Mesendoderm (in vitro differentiated cells): Measurements from ENCODE around the gene OBSCN.
"Not testable (repeated sequence)": the region's sequence is repeated elsewhere in the genome, so short reads cannot be mapped to it uniquely, and the experiment has no call there.

Experiments used
- DNase-seq: peaks from one replicate; pipeline ENCODE4 v3.0.0; 2013
- H2AK5ac ChIP-seq: 2 replicates; pipeline ENCODE4 v1.6.1; 2013; ENCODE audit warnings: low read length, inconsistent platforms
- H2BK120ac ChIP-seq: 2 replicates; pipeline ENCODE4 v1.6.1; 2013; ENCODE audit warnings: low read depth, mild to moderate bottlenecking, low read length, moderate library complexity, mixed read lengths
- H2BK15ac ChIP-seq: replicated peaks from 2 replicates; pipeline ENCODE4 v1.6.1; 2013; ENCODE audit warnings: low read depth, mild to moderate bottlenecking, moderate library complexity
- H2BK5ac ChIP-seq: 2 replicates; pipeline ENCODE4 v1.6.1; 2013; ENCODE audit warnings: low read length, inconsistent platforms
- H3K18ac ChIP-seq: 2 replicates; pipeline ENCODE4 v1.6.1; 2013; ENCODE audit warnings: mild to moderate bottlenecking, low read length, mixed read lengths
- H3K23ac ChIP-seq: one replicate; pipeline ENCODE4 v1.6.1; 2013; ENCODE audit warnings: low read length
- H3K27ac ChIP-seq: 2 replicates; pipeline ENCODE4 v1.5.1; 2013; ENCODE audit warnings: low read depth, mild to moderate bottlenecking, inconsistent platforms, low read length, moderate library complexity
- H3K27me3 ChIP-seq: 2 replicates; pipeline ENCODE4 v1.6.1; 2013; ENCODE audit warnings: low read length, control low read depth, mild to moderate bottlenecking, inconsistent platforms; ENCODE audit not compliant: insufficient read depth, poor library complexity
- H3K36me3 ChIP-seq: 2 replicates; pipeline ENCODE4 v1.6.1; 2013; ENCODE audit warnings: low read length, inconsistent platforms; ENCODE audit not compliant: control insufficient read depth, insufficient read depth
- H3K4ac ChIP-seq: one replicate; pipeline ENCODE4 v1.6.1; 2013; ENCODE audit warnings: low read depth, mild to moderate bottlenecking, low read length, moderate library complexity
- H3K4me1 ChIP-seq: 2 replicates; pipeline ENCODE4 v1.6.1; 2013; ENCODE audit warnings: low read depth, low read length, inconsistent platforms; ENCODE audit not compliant: control insufficient read depth
- H3K4me2 ChIP-seq: 2 replicates; pipeline ENCODE4 v1.6.1; 2013; ENCODE audit warnings: low read length
- H3K4me3 ChIP-seq: 2 replicates; pipeline ENCODE4 v1.5.1; 2013; ENCODE audit warnings: mild to moderate bottlenecking, low read length
- H3K56ac ChIP-seq: one replicate; pipeline ENCODE4 v1.6.1; 2013; ENCODE audit warnings: low read length
- H3K79me1 ChIP-seq: 2 replicates; pipeline ENCODE4 v1.6.1; 2013; ENCODE audit warnings: low read length, inconsistent platforms
- H3K79me2 ChIP-seq: 2 replicates; pipeline ENCODE4 v1.6.1; 2013; ENCODE audit warnings: mild to moderate bottlenecking, low read length; ENCODE audit not compliant: control insufficient read depth, insufficient read depth
- H3K9ac ChIP-seq: 2 replicates; pipeline ENCODE4 v1.6.1; 2013; ENCODE audit warnings: low read length, inconsistent platforms
- H4K5ac ChIP-seq: one replicate; pipeline ENCODE4 v1.6.1; 2013; ENCODE audit warnings: low read length
- H4K8ac ChIP-seq: one replicate; pipeline ENCODE4 v1.6.1; 2013; ENCODE audit warnings: low read depth, mild to moderate bottlenecking, control low read depth, low read length, moderate library complexity
- WGBS: extraction: QIAGEN DNeasy Blood & Tissue Kit; methylation state at CpG from one replicate; pipeline ENCODE4 v1.1.7; 2013; ENCODE audit warnings: low lambda C conversion rate, missing lambda C conversion rate; ENCODE audit not compliant: insufficient coverage; ENCODE audit errors: extremely low coverage; 5-methylcytosine and 5-hydroxymethylcytosine counted together

OBSCN gene

GRCh38 chr1:228218513-228219244 is 10.8 kb downstream of the OBSCN start:
- Histone ChIP-seq H3K4me1 (no peaks in the 10 kb centered on the region), H3K79me2 (no peaks in the 10 kb centered on the region), H3K9ac (no peak overlapping the region), H3K23ac (no peak overlapping the region), H3K18ac (no peak overlapping the region), H3K4me2 (no peak overlapping the region), H3K4me3 (no peak overlapping the region), H3K56ac (peak overlapping the region; percentile 52), H2BK120ac (no peak overlapping the region), H4K8ac (no peak overlapping the region), H3K79me1 (peaks cover 15% of the 10 kb centered on the region), H2BK15ac (no peak overlapping the region), H3K27ac (no peak overlapping the region), H2BK5ac (no peak overlapping the region), H3K4ac (no peak overlapping the region), H3K36me3 (peaks cover 8% of the 10 kb centered on the region), H4K5ac (no peak overlapping the region), H2AK5ac (no peak overlapping the region), H3K27me3 (no peaks in the 10 kb centered on the region)
- DNase-seq: no peak
- no CpG with 5 or more reads among the region's 14 CpGs for WGBS

DNA sequence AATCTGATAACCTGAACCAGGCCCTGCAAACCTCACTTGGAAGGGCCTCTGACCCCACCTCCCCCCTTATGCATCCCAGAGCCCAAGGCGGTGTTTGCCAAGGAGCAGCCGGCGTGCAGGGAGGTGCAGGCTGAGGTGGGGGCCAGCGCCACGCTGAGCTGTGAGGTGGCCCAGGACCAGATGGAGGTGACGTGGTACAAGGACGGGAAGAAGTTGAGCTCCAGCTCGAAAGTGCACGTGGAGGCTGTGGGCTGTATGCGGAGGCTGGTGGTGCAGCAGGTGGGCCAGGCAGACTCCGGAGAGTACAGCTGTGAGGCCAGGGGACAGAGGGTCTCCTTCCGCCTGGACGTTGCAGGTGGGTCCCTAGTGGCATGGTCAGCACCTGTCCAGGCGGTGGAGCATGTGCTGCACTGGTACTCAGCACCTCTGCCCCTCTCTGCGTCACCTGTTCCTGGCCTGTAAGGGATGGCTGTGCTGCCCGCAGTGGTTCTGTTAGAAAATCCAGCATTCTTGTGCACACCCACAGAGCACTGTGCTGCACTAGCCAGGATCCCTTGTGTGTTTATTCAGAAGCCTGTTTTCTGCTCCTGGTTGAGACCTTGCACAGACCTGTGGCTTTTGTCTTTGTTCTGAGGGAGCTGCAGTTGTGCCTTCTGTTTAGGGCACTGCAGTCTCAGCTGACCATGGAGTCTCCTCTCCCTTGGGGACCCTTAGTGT is 11.6 kb downstream of the OBSCN start:
- Histone ChIP-seq H3K4me1 (no peaks in the 10 kb centered on the region), H3K36me3 (peaks cover 10% of the 10 kb centered on the region)
- DNase-seq: no peak

DNA sequence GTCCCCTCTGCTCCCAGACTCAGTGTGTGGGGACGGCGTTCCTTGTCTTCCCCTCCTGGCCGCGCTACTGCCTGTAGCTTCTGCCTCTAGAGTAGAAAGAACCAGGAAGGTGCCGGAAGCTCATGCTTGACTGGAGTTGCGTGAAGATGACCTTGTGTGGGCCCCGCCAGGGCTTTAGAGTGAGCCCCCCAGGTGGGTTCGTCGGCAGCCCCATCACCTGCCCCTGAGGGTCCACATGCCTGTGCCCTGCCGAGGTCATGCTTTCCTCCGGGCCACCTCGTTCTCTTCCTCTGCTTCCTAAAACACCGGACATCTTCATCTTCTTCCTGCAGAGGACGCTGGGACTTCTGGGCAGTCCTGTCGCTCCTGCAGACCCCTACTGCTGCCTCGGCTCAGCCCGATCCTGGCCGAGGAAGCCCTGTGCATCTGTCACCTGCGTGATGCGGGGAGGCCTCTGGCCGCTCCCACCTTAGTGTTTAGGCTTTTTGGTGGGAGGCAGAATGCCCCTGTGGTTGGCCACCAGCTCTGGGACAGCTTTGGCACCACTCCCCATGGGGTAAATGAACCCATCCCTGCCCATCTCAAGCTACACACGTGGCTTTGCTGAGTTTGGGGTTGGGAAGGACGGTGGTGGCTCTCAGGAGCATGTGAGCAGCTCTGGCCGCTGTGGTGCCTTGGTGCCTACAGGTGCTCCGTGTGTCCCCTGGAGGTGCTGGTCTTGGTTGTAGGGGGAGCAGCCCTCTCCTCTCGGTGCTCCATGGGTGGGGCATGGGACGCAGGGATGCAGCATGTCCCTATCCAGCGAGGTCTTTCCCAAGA is 12.3 kb downstream of the OBSCN start:
- no peak overlapping the region for H3K23ac ChIP-seq
- no peaks in the 10 kb centered on the region for H3K79me2 ChIP-seq
- H2AK5ac ChIP-seq: no peak overlapping the region
- no peaks in the 10 kb centered on the region for H3K27me3 ChIP-seq
- no peak overlapping the region for H3K4ac ChIP-seq
- no peak overlapping the region for H3K4me2 ChIP-seq
- H3K4me1 ChIP-seq: no peaks in the 10 kb centered on the region
- no peak overlapping the region for H3K27ac ChIP-seq
- H2BK5ac ChIP-seq: no peak overlapping the region
- no CpG with 5 or more reads among the region's 28 CpGs for WGBS
- DNase-seq: no peak
- H4K5ac ChIP-seq: no peak overlapping the region
- no peak overlapping the region for H2BK120ac ChIP-seq
- H3K56ac ChIP-seq: no peak overlapping the region
- H3K36me3 ChIP-seq: peaks cover 14% of the 10 kb centered on the region
- no peak overlapping the region for H3K9ac ChIP-seq
- H3K18ac ChIP-seq: no peak overlapping the region
- H2BK15ac ChIP-seq: no peak overlapping the region
- no peak overlapping the region for H4K8ac ChIP-seq
- no peak overlapping the region for H3K4me3 ChIP-seq
- peaks cover 10% of the 10 kb centered on the region for H3K79me1 ChIP-seq

More for the DNA sequence above, 11.6 kb downstream of the OBSCN start:
- Histone ChIP-seq H3K27me3 (no peaks in the 10 kb centered on the region), H2AK5ac (no peak overlapping the region), H3K27ac (no peak overlapping the region), H3K4ac (no peak overlapping the region), H4K8ac (no peak overlapping the region), H2BK120ac (no peak overlapping the region), H3K4me3 (no peak overlapping the region), H4K5ac (no peak overlapping the region), H3K79me2 (no peaks in the 10 kb centered on the region), H3K18ac (no peak overlapping the region), H3K79me1 (peaks cover 10% of the 10 kb centered on the region), H2BK15ac (no peak overlapping the region), H3K23ac (no peak overlapping the region), H3K9ac (no peak overlapping the region), H3K56ac (no peak overlapping the region), H3K4me2 (no peak overlapping the region), H2BK5ac (no peak overlapping the region)
- WGBS: no CpG with 5 or more reads among the region's 16 CpGs

GRCh38 chr1:228221097-228221496 is 13.3 kb downstream of the OBSCN start:
- H3K9ac ChIP-seq, H3K4ac ChIP-seq, H3K4me1 ChIP-seq, H2AK5ac ChIP-seq, H3K79me2 ChIP-seq, H3K4me2 ChIP-seq, H3K18ac ChIP-seq, H2BK120ac ChIP-seq, H4K8ac ChIP-seq, H4K5ac ChIP-seq, H3K27ac ChIP-seq, H3K23ac ChIP-seq, DNase-seq, H3K56ac ChIP-seq, H3K27me3 ChIP-seq, H3K79me1 ChIP-seq, H2BK5ac ChIP-seq, H3K4me3 ChIP-seq, H2BK15ac ChIP-seq: not testable (repeated sequence)
- peaks cover 14% of the 10 kb centered on the region for H3K36me3 ChIP-seq
- no CpG with 5 or more reads among the region's 9 CpGs for WGBS

DNA sequence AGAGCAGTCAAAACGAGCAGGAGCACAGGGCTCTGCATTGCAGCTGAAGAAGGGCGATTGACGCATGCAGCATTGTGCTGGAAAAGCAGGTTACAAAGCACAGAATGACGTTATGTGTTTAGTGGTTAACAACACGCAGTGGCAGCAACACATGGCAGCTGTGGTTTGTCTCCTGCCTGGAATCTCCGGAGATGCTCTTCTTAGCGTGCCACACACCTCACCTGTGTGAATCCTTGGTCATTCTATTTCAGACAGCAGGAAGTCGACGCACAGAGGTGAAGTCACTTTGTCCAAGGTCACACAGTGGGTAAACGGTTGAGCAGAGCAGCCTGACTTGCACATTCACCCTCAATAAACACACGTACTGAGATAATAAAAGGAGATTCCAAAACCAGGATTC is 14.7 kb downstream of the OBSCN start:
- no peak overlapping the region for H3K9ac ChIP-seq
- no peak overlapping the region for H2BK5ac ChIP-seq
- H3K23ac ChIP-seq: no peak overlapping the region
- no peak overlapping the region for H3K4me3 ChIP-seq
- peaks cover 7% of the 10 kb centered on the region for H3K79me1 ChIP-seq
- H3K79me2 ChIP-seq: no peaks in the 10 kb centered on the region
- WGBS: no CpG with 5 or more reads among the region's 11 CpGs
- H3K4me2 ChIP-seq: no peak overlapping the region
- H3K27me3 ChIP-seq: no peaks in the 10 kb centered on the region
- no peak overlapping the region for H4K5ac ChIP-seq
- no peak for DNase-seq
- no peak overlapping the region for H2AK5ac ChIP-seq
- no peak overlapping the region for H3K27ac ChIP-seq
- no peak overlapping the region for H3K18ac ChIP-seq
- H3K36me3 ChIP-seq: peaks cover 13% of the 10 kb centered on the region
- no peak overlapping the region for H4K8ac ChIP-seq
- H2BK120ac ChIP-seq: no peak overlapping the region
- H3K56ac ChIP-seq: no peak overlapping the region
- H3K4me1 ChIP-seq: no peaks in the 10 kb centered on the region
- H3K4ac ChIP-seq: no peak overlapping the region
- no peak overlapping the region for H2BK15ac ChIP-seq
